NCI-H1436 treated with DMSO at 0.1 percent for 48 hours (cell line): ENCODE results near the gene MAOA.
"Not testable (repeated sequence)": the region's sequence is repeated elsewhere in the genome, so short reads cannot be mapped to it uniquely, and the experiment has no call there.

Experiments
- DNase-seq: peaks from one replicate; lab custom pipeline; 2025; lab: John Stamatoyannopoulos, UW

The MAOA gene

GRCh38 chrX:43663173-43663572, 7.1 kb downstream of the MAOA start:
- DNase-seq = no peak

- no peak for DNase-seq
Observed at GRCh38 chrX:43664258-43664657, 8.2 kb downstream of the MAOA start.

GRCh38 chrX:43664708-43665107, 8.6 kb downstream of the MAOA start:
- DNase-seq = no peak

- no peak for DNase-seq
Observed at GRCh38 chrX:43666311-43666912, 10.3 kb downstream of the MAOA start.

GRCh38 chrX:43675965-43676628, 20.0 kb downstream of the MAOA start:
- DNase-seq = not testable (repeated sequence)

GRCh38 chrX:43676971-43677572, 21.0 kb downstream of the MAOA start:
- no peak for DNase-seq

- DNase-seq = no peak
Observed at GRCh38 chrX:43677993-43678392, 21.9 kb downstream of the MAOA start.

GRCh38 chrX:43679058-43679457, 23.0 kb downstream of the MAOA start:
- DNase-seq = no peak

GRCh38 chrX:43679778-43680177, 23.7 kb downstream of the MAOA start:
- no peak for DNase-seq

- DNase-seq = no peak
Observed at GRCh38 chrX:43682726-43683125, 26.6 kb downstream of the MAOA start.

GRCh38 chrX:43685221-43685620, 29.1 kb downstream of the MAOA start:
- DNase-seq = no peak

- DNase-seq = no peak
Observed at GRCh38 chrX:43688586-43688985, 32.5 kb downstream of the MAOA start.

- DNase-seq = no peak
Observed at GRCh38 chrX:43693602-43694406, 37.7 kb downstream of the MAOA start.

- DNase-seq = no peak
Observed at GRCh38 chrX:43699475-43699874, 43.4 kb downstream of the MAOA start.

GRCh38 chrX:43702079-43702524, 46.0 kb downstream of the MAOA start:
- no peak for DNase-seq

GRCh38 chrX:43702660-43703059, 46.6 kb downstream of the MAOA start:
- DNase-seq = no peak

GRCh38 chrX:43703211-43703791, 47.2 kb downstream of the MAOA start:
- no peak for DNase-seq

GRCh38 chrX:43706786-43707370, 50.8 kb downstream of the MAOA start:
- DNase-seq = no peak

- no peak for DNase-seq
Observed at GRCh38 chrX:43707812-43708548, 51.9 kb downstream of the MAOA start.

GRCh38 chrX:43716144-43716543, 60.0 kb downstream of the MAOA start:
- no peak for DNase-seq

GRCh38 chrX:43716696-43717095, 60.6 kb downstream of the MAOA start:
- no peak for DNase-seq
